AG09309 (cell line): Measurements from ENCODE around the gene COP1.

ENCODE experiments used
- DNase-seq: peaks from one replicate; pipeline ENCODE4 v3.0.0-alpha.2; 2010; ENCODE audit warnings: low read depth
- H3K4me3 ChIP-seq: 2 replicates; pipeline ENCODE4 v1.5.1; 2011; ENCODE audit warnings: mild to moderate bottlenecking, low read depth, low read length, moderate library complexity; ENCODE audit not compliant: control insufficient read depth
- CTCF ChIP-seq: IDR thresholded peaks from 2 replicates; pipeline ENCODE4 v1.5.1; 2011; ENCODE audit warnings: mild to moderate bottlenecking, low read depth, low read length, inconsistent platforms; ENCODE audit not compliant: insufficient read depth, control insufficient read depth; ENCODE audit errors: missing control alignments

COP1 gene

GRCh38 chr1:176144526-176144925 is 62.6 kb downstream of the COP1 start:
- no peak for DNase-seq
- no peak for TF ChIP-seq CTCF
- H3K4me3 ChIP-seq = no peak overlapping the region

- DNase-seq = no peak
Observed at GRCh38 chr1:176142973-176143372, 64.1 kb downstream of the COP1 start.

GRCh38 chr1:176141449-176141848 is 65.6 kb downstream of the COP1 start:
- H3K4me3 ChIP-seq = no peak overlapping the region
- TF ChIP-seq CTCF = no peak
- no peak for DNase-seq

More at GRCh38 chr1:176142973-176143372, 64.1 kb downstream of the COP1 start:
- no peak for TF ChIP-seq CTCF
- H3K4me3 ChIP-seq = no peak overlapping the region

- TF ChIP-seq CTCF = no peak
- no peak overlapping the region for H3K4me3 ChIP-seq
- no peak for DNase-seq
Observed at GRCh38 chr1:176136891-176137290, 70.2 kb downstream of the COP1 start.

GRCh38 chr1:176134666-176135065 is 72.4 kb downstream of the COP1 start:
- TF ChIP-seq CTCF = no peak
- no peak overlapping the region for H3K4me3 ChIP-seq
- DNase-seq = no peak

- DNase-seq = no peak
- no peak overlapping the region for H3K4me3 ChIP-seq
- no peak for TF ChIP-seq CTCF
Observed at GRCh38 chr1:176122282-176122681, 84.8 kb downstream of the COP1 start.

GRCh38 chr1:176119549-176119948 is 87.5 kb downstream of the COP1 start:
- peak; percentile 1 for DNase-seq
- no peak overlapping the region for H3K4me3 ChIP-seq
- peak; percentile 20 for TF ChIP-seq CTCF
